GM23248 (cell line): ENCODE data around the gene CACNA1D.

ENCODE experiments used
- EZH2 ChIP-seq: fragments of 200-600 bp; sonication (generic); IDR thresholded peaks from 2 replicates; pipeline ENCODE4 v1.6.1; 2018; ENCODE audit warnings: antibody characterized with exemption, mild to moderate bottlenecking; ENCODE audit not compliant: insufficient read depth, poor library complexity, severe bottlenecking
- EZH2phosphoT487 ChIP-seq: fragments of 200-600 bp; sonication (generic); IDR thresholded peaks from 2 replicates; pipeline ENCODE4 v1.6.1; 2018; ENCODE audit warnings: antibody characterized with exemption, moderate library complexity, mild to moderate bottlenecking, low read depth; ENCODE audit not compliant: insufficient read depth

DNA sequence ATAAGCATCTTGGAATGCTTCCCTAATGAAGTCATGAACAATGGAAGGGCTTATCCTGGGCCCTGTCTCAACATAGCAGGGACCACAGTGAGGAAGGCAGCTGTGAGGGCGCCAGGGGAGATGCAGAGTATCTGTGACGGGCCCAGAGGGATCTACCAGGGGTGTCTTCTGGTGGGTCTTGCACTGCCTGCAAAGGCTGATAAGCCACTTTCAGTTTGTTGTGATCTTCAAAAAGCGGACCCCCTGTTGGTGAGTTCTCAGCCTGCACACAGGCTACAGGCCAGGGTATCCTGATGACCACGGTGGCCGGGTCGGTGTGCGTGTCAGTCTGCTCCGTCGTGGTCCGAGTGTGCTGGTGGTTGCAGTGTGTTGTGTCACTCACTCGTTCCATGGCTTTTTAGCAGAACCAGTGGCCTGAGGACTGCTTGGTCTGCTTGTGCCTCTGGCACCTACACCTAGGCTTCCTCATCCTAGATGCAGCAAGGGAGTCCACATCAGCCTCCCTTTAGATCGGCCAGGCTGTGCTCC is 305.0 kb downstream of the CACNA1D start:
- TF ChIP-seq EZH2phosphoT487 (no peak), EZH2 (no peak)
